ENCODE data around the gene PCDHB4.

GRCh38 chr5:141172381-141173204, 51.0 kb downstream of the PCDHB4 start, which contains the start of gene PCDHB7:
- TF ChIP-seq RBBP5 (IDR thresholded peaks at IDR 0.05; ENCODE audit: borderline replicate concordance, low read depth, low read length): no peak
- peak; percentile 69 to 71 for TF ChIP-seq RAD21 (IDR thresholded peaks at IDR 0.05 in 1 of 2, conservative IDR thresholded peaks at IDR 0.05 in 1 of 2; ENCODE audit: low read depth in 2 of 2, low read length in 2 of 2)
- TF ChIP-seq ZNF274 (IDR thresholded peaks at IDR 0.05; ENCODE audit: borderline replicate concordance, extremely low read depth, low read length): no peak
- TF ChIP-seq CTCF (IDR thresholded peaks at IDR 0.05; ENCODE audit: control extremely low read depth in 1 of 3, insufficient read depth in 1 of 3, low read depth in 1 of 3, low read length in 3 of 3): peak in 2 of 3 experiments; percentile 60 to 70; a peak in 3 of 4 replicates
- TF ChIP-seq ATF3 (IDR thresholded peaks at IDR 0.05; ENCODE audit: insufficient read depth, low read depth, low read length): no peak
- TF ChIP-seq POLR2A (IDR thresholded peaks at IDR 0.05; ENCODE audit: control extremely low read depth in 1 of 2, low read depth in 2 of 2, low read length in 2 of 2): no peak
- TF ChIP-seq EP300 (IDR thresholded peaks at IDR 0.05; ENCODE audit: borderline replicate concordance in 1 of 2, low read depth in 2 of 2, low read length in 2 of 2): no peak
- TF ChIP-seq GABPA (IDR thresholded peaks at IDR 0.05; ENCODE audit: borderline replicate concordance, insufficient read depth, low read length): no peak
- no peak for TF ChIP-seq TAF1 (IDR thresholded peaks at IDR 0.05; ENCODE audit: low read depth, low read length)
- TF ChIP-seq HDAC2 (IDR thresholded peaks at IDR 0.05; ENCODE audit: borderline replicate concordance in 1 of 2, low read depth in 2 of 2, low read length in 2 of 2): no peak
- no peak for TF ChIP-seq FOSL1 (IDR thresholded peaks at IDR 0.05; ENCODE audit: insufficient read depth, low read depth, low read length)

Measured in H1 (cell line).